ENCODE data around the gene RNF215.

GRCh38 chr22:30414525-30415047 is 27.4 kb upstream of the RNF215 start:
- TF ChIP-seq POLR2AphosphoS5 (IDR thresholded peaks at IDR 0.05), result no peak
- no peak for TF ChIP-seq CTCF (IDR thresholded peaks at IDR 0.05)
- no peak for TF ChIP-seq POLR2A (IDR thresholded peaks at IDR 0.05)

Data from breast epithelium (tissue), 3 donors.